Breast epithelium (tissue), 3 donors: ENCODE measurements around the gene SETD3.

ENCODE experiments used
- POLR2A ChIP-seq: fragments of 450-650 bp; IDR thresholded peaks from one replicate; pipeline ENCODE4 v1.6.1; 2016; ENCODE audit warnings: antibody characterized with exemption, mild to moderate bottlenecking, moderate library complexity
- POLR2AphosphoS5 ChIP-seq, 3 donors: sonication (generic); formaldehyde crosslinking; IDR thresholded peaks; one replicate each; pipeline ENCODE4 v1.6.1; 2017; ENCODE audit warnings: antibody characterized with exemption in 3 of 3

- no peak for TF ChIP-seq POLR2AphosphoS5 (IDR thresholded peaks at IDR 0.05)
- TF ChIP-seq POLR2A = no peak
These were observed 52.9 kb downstream of the SETD3 start for GRCh38 chr14:99427632-99428300.
